ENCODE results near the gene HTT. TPM values are rescaled to one million over a fixed set of nuclear protein-coding genes. Genes with fewer than 3 reads are reported as not detected.

Gene HTT
- total RNA-seq, 1 experiment from 2014 or later: 37.4 TPM

DNA sequence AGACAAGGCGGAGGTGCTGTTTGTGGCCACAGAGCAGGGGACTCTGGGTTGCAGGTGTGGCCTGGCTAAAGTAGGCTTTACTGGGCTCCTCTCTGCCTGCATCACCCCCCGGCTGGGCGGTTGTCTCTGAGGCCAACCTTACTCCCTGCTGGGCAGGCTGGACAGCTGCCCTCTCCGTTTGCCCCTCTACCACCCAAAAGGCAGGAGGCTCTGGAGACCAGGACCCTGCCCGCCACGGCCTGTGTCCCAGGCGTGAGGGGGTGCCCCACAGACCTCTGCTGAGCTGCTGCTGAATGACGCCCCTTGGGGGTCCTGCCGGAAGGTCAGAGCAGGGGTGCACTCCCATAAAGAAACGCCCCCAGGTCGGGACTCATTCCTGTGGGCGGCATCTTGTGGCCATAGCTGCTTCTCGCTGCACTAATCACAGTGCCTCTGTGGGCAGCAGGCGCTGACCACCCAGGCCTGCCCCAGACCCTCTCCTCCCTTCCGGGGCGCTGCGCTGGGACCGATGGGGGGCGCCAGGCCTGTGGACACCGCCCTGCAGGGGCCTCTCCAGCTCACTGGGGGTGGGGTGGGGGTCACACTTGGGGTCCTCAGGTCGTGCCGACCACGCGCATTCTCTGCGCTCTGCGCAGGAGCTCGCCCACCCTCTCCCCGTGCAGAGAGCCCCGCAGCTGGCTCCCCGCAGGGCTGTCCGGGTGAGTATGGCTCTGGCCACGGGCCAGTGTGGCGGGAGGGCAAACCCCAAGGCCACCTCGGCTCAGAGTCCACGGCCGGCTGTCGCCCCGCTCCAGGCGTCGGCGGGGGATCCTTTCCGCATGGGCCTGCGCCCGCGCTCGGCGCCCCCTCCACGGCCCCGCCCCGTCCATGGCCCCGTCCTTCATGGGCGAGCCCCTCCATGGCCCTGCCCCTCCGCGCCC lies 1.1 kb upstream of the HTT start:
- ChIA-PET RAD21 (ENCODE audit: low non-redundant PET in 1 of 2, low total read pairs in 2 of 2, uncharacterized antibody in 2 of 2, unreplicated experiment in 2 of 2) (no interaction called here), CTCF (no interaction called here), POLR2A (no interaction called here)
- H3K9me2 ChIP-seq (ENCODE audit: insufficient read depth): no peaks in the 10 kb centered on the region
- H3K27me3 ChIP-seq (ENCODE audit: insufficient read depth, low read length): no peaks in the 10 kb centered on the region
- H3K27ac ChIP-seq (ENCODE audit: low read depth, low read length): peak overlapping the region; percentile 62; the same call in 1 of the 2 replicates
- H3K4me3 ChIP-seq (replicated peaks in 1 of 2; ENCODE audit: low read depth in 1 of 2, low read length in 2 of 2): peak overlapping the region; percentile 38 to 51
- H3K4me2 ChIP-seq (ENCODE audit: low read length): peak overlapping the region; percentile 85
- H3K9ac ChIP-seq (ENCODE audit: low read length): peak overlapping the region; percentile 52
- H3K79me2 ChIP-seq (ENCODE audit: insufficient read depth, low read length): peaks cover 35% of the 10 kb centered on the region
- H3K36me3 ChIP-seq (ENCODE audit: control insufficient read depth in 1 of 2, insufficient read depth in 2 of 2, low read length in 2 of 2): no peaks in the 10 kb centered on the region
- ATAC-seq (peak; percentile 59), DNase-seq (ENCODE audit: low read depth, low spot score) (no peak)
- H3K9me3 ChIP-seq (ENCODE audit: control insufficient read depth in 1 of 2, insufficient read depth in 1 of 2, low read depth in 1 of 2, low read length in 2 of 2): no peaks in the 10 kb centered on the region
- TF ChIP-seq JUND (IDR thresholded peaks at IDR 0.05): no peak
- TF ChIP-seq ZFX (IDR thresholded peaks at IDR 0.05): no peak
- TF ChIP-seq, protein P1, sequence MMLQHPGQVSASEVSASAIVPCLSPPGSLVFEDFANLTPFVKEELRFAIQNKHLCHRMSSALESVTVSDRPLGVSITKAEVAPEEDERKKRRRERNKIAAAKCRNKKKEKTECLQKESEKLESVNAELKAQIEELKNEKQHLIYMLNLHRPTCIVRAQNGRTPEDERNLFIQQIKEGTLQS (IDR thresholded peaks at IDR 0.05): no peak
- no peak for TF ChIP-seq TCF7L2 (IDR thresholded peaks at IDR 0.05; ENCODE audit: borderline replicate concordance, extremely low read depth, insufficient read depth, insufficient read length)
- TF ChIP-seq ZNF274 (IDR thresholded peaks at IDR 0.05; ENCODE audit: low read depth, low read length): no peak
- peak; percentile 75 for TF ChIP-seq POLR2AphosphoS5 (IDR thresholded peaks at IDR 0.05; ENCODE audit: low read depth, low read length)
- no peak for TF ChIP-seq EZH2 (IDR thresholded peaks at IDR 0.05)
- peaks cover 12 to 18% of the 10 kb centered on the region in 2 experiments for H3K4me1 ChIP-seq (ENCODE audit: control insufficient read depth in 1 of 2, insufficient read depth in 2 of 2, low read length in 2 of 2)
- BruUV-seq (replicated peaks): no TSS peak
- 0 out of 2 replicates have a peak, but pooled peaks cover 5% of the 10 kb centered on the region for H4K20me1 ChIP-seq (ENCODE audit: insufficient read depth)
- H2AFZ ChIP-seq (ENCODE audit: low read depth, low read length, poor library complexity, severe bottlenecking): no peak overlapping the region
- intact Hi-C loops (cut with micrococcal nuclease): no loop called here
